22Rv1 (cell line): Measurements from ENCODE around the gene NDFIP1.

Source experiments
- ZFX ChIP-seq: fragments of 450-650 bp; IDR thresholded peaks from 2 replicates; pipeline ENCODE4 v1.6.1; 2017; ENCODE audit warnings: antibody characterized with exemption, borderline replicate concordance
- TF ChIP-seq, protein P1 (sequence below): fragments of 450-650 bp; IDR thresholded peaks from 2 replicates; pipeline ENCODE4 v1.5.1; 2017; ENCODE audit warnings: mild to moderate bottlenecking

GRCh38 chr5:142120247-142120935 is 11.8 kb downstream of the NDFIP1 start:
- TF ChIP-seq, protein P1, sequence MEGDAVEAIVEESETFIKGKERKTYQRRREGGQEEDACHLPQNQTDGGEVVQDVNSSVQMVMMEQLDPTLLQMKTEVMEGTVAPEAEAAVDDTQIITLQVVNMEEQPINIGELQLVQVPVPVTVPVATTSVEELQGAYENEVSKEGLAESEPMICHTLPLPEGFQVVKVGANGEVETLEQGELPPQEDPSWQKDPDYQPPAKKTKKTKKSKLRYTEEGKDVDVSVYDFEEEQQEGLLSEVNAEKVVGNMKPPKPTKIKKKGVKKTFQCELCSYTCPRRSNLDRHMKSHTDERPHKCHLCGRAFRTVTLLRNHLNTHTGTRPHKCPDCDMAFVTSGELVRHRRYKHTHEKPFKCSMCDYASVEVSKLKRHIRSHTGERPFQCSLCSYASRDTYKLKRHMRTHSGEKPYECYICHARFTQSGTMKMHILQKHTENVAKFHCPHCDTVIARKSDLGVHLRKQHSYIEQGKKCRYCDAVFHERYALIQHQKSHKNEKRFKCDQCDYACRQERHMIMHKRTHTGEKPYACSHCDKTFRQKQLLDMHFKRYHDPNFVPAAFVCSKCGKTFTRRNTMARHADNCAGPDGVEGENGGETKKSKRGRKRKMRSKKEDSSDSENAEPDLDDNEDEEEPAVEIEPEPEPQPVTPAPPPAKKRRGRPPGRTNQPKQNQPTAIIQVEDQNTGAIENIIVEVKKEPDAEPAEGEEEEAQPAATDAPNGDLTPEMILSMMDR, result no peak
- TF ChIP-seq ZFX, result no peak
